Activated CD4-positive, alpha-beta T cell treated with anti-CD3 and anti-CD28 coated beads, Interleukin-2, amount 50 U/mL, for 1 hour (primary cell): ENCODE data around the gene HNF4A.

Experiments used
- DNase-seq: peaks from one replicate; pipeline ENCODE4 v3.0.0-alpha.2; 2020

Gene HNF4A

GRCh38 chr20:44475694-44476560 is 120.4 kb downstream of the HNF4A start, which contains the start of gene TTPAL:
Gene TTPAL (plus strand): TSS chr20:44475874. CDS start chr20:44480000, 4,126 bp downstream.
- peak; percentile 86 for DNase-seq

- no peak for DNase-seq
Observed at GRCh38 chr20:44477151-44477550, 121.7 kb downstream of the HNF4A start.

GRCh38 chr20:44478206-44478605 is 122.7 kb downstream of the HNF4A start:
- no peak for DNase-seq

- no peak for DNase-seq
Observed at GRCh38 chr20:44479643-44480042, 124.1 kb downstream of the HNF4A start.

GRCh38 chr20:44480097-44480496 is 124.6 kb downstream of the HNF4A start:
- DNase-seq = no peak

GRCh38 chr20:44481719-44482416 is 126.4 kb downstream of the HNF4A start:
- no peak for DNase-seq

- DNase-seq = no peak
Observed at GRCh38 chr20:44483112-44483511, 127.6 kb downstream of the HNF4A start.
